HG03103 (cell line): ENCODE data around the gene CHCHD10.

Experiments
- ATAC-seq: cut with Tn5 transposase; IDR thresholded peaks from one replicate; pipeline ENCODE4 v1.9.1; 2021; ENCODE audit warnings: low read depth; ENCODE audit not compliant: unreplicated experiment

Gene CHCHD10

DNA sequence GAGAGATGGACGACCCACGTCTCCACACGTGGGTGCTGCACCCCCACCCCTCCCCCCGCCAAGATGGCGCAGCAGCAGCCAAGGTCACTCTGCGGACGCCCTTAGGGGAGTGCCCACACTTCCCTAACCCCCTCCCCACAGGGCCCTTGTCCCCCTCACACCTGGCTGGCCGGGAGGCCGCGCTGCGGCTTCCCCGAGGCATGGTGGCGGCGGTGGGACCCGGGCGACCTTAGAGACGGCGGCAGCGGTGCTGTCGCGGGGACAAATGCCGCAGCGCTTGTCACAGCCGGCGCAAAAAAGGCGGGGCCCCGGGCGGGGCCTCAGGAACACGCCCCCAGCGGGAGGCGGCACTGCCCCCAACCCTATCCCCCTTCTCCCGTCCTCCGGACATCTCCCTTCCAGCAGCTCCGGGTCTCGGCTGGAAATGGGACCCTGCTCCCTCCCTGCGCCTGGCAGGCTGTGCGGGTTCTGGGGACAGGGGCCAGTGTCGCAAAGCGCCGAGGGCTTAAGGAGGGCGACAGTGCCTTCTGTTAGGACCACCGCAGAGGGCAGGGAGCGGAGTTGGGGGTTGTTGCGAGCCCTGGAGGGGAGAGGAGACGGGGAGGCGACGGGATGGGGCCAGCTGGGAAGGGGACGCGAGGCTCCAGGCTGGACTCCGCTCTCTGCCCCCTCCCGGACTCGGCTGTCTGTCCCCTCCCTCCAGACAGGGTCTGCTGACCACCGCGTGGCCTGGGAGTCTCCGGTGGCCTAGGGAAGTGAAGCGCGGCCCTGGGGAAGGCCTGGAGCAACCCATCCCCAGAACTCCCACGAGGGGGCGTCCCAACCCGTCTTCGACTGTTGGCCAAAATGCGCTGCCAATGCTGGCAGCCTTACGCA lies at the start of gene CHCHD10:
Gene CHCHD10 (minus strand): TSS at position 300 of the 876 bp plus-strand sequence. CDS start 98 bp downstream, at position 202.
- no peak for ATAC-seq

DNA sequence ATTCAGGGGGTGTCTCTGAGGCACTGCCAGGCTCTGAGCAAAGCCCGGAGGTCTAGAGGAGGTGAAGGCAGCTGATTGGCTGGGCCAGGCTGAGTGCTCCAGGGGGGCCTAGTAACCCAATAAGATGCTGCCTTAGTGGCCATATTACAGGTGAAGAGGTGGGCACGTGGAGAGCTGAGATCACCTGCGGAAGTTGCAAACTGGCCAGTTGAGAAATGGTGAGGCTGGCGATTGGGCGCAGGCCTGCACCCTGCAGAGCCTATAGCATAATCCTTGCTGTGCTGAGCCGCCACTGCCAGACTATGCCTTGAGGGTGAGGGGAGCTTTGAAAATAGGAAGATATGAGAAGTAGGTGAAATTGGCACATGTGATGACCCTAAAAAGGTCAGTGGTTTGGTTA lies 49.4 kb upstream of the CHCHD10 start:
- no peak for ATAC-seq

DNA sequence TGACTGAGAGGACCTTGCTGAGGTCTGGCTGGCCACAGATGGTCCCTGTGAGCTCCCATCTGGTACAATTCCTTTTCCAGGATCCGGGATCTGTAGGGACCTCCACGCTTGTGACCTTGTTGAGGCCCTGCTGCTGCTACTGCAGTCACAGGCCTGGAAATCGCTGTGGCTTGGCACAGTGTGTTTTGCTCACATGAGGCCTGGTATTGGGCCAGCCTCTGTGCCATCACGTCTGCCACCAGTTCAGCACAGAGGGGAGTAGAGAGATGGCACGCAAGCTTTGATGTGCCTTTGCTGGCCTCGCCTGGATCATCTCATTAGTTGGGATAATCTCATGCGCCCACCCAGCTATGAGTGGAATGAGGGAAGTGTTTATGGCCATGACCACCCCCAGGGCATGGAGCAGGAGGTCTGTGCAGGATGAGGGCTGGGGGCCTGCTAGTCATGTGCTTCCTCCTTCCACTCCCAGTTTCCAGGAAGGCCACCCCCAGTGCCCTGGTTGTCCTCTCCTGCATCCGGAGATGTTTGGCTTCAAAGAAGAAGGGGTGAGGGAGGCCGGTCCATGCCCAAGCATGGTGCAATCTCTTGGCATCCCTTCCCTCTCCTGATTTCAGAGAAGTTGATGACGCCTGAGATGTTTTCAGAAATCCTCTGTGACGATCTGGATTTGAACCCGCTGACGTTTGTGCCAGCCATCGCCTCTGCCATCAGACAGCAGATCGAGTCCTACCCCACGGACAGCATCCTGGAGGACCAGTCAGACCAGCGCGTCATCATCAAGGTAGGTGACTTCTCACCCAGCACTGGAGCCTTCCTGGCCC lies 48.6 kb upstream of the CHCHD10 start:
- ATAC-seq = no peak

DNA sequence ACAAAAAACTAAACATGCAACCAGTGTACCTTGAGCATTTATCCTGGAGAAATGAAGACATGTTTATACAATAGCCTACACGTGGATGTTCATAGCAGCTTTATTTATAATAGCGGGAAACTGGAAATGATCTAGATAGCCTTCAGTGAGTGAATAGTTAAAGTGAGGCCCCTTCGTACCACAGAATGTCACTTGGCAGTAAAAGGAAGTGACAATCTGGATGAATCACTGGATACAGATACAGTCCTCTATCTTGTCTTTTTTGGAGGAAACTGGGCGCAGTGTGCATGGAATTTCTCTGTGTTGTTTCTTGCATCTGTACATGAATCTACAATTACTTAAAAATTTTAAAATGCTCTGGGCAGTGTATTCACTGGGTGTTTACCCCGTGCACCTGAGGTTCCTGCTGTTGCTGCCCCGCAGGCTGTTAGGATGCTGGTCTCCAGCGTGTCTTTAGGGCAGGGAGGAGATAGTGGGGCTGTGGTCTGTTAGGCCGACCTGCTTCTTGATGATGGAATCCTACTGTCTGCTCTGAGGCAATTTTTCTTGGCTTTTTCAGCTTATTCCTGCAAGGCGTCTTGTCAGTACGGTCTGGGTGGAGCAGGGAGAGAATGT lies 47.9 kb upstream of the CHCHD10 start:
- no peak for ATAC-seq

DNA sequence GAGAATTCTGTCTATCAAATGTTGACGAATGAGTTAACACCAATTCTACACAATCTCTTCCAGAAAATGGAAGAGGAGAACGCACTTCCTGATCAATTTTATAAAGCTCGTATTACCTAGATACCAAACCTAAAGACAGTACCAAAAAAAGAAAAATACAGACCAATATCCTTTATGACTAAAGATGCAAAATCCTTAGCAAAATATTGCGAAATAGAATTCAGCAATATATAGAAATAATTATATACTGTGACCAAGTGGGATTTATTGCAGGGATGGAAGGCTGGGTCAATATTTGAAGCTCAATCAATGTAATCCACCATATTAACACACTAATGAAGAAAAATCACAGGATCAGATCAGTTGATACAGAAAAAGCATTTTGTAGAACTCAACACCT lies 44.6 kb upstream of the CHCHD10 start:
- no peak for ATAC-seq

DNA sequence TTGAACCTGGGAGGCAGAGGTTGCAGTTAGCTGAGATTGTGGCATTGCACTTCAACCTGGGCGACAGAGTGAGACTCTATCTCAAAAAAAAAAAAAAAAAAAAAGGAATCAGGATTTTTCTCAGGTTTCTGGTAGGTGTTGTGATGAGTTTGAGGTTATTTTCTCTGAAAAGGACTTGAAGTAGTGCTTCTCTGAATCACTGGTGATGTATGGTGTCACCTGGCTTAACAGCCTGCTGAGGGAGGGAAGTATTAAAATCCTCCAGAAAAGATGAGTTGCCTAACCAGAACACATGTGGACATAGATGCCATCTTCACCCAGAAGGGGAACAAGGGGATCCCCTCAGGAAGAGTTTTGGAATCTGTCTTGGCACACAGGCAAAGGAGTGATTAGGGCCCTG lies 39.1 kb upstream of the CHCHD10 start:
- ATAC-seq = no peak

DNA sequence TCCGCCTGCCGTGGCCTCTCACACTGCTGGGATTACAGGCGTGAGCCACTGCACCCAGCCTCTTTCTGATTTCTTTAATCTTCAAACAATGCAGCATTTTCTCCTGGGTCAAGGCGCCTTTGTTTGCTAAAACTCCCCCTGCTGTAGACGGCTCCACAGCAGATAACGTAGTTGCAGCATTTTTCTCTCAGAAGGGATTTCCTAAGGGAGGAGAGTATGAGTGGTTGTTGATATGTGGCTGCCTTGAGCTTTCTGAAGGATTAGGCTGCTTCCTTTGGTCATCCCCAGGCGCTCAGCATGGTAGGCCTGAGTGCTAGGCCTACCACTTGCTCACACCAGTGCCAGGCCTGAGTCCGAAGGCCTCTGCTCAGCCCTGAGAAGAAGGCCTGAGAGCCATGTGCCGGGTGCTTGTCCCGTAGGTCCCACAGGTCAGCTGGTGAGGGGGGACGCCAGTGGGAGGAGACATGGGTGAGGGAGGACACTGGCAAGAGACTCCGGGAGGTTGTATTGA lies 37.1 kb upstream of the CHCHD10 start:
- ATAC-seq = no peak

DNA sequence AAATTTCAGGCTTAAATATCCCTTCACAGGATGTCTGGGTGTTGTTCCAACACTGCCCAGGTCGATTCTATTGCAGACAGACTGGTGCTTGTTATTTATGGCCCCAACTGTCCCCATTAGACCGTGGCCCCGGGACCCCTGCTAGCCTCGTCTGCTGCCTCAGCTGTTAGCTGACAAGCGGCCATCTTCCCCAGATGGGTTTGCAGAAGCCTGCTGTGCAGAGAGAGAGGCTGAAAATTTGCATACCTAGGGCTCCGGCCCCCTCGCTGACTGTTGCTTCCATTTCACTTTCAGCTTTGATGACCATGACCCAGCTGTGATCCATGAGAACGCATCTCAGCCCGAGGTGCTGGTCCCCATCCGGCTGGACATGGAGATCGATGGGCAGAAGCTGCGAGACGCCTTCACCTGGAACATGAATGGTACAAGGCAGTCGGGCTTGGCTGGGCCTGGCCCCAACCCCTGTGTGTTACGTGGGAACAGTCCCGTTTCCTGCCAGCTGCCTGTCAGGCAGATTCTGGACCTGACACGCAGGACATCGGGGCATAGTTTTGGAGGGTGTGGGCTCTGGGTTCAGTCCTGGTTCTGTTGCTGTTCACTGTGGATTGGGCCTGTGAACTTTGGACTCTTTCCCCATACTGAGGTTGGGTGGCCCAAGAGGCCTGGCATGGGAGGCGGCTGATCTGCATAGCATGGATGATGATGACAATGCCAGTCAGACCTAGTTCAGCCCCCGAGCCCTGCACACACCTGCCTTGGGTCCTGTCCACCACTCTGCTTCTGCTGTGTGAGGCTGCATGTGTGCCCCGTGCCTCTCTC lies 35.4 kb upstream of the CHCHD10 start:
- ATAC-seq = no peak

DNA sequence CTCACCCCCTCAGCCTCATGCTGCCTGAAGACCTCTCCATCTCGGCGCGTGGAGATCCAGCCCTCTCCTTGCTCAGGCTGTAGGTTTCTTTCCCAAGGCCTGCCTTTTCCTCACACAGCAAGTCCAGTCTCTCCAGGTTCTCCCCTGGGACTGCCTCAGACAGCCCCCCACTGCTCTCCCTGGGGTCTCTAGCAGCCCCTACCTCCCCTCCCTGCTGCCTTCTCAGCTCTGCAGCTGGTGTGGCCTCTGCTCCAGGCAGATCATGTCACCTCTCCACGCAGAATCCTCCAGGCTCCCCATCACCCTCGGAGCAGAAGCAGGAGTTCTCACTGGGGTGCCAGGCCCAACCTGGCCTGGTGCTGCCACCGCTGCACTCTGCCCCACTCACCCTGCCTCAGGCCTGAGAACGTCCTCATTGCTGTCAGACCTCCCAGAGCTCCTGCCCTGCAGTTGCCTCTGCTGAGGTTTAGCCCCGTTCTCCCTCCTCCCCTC lies 34.2 kb upstream of the CHCHD10 start:
- no peak for ATAC-seq

DNA sequence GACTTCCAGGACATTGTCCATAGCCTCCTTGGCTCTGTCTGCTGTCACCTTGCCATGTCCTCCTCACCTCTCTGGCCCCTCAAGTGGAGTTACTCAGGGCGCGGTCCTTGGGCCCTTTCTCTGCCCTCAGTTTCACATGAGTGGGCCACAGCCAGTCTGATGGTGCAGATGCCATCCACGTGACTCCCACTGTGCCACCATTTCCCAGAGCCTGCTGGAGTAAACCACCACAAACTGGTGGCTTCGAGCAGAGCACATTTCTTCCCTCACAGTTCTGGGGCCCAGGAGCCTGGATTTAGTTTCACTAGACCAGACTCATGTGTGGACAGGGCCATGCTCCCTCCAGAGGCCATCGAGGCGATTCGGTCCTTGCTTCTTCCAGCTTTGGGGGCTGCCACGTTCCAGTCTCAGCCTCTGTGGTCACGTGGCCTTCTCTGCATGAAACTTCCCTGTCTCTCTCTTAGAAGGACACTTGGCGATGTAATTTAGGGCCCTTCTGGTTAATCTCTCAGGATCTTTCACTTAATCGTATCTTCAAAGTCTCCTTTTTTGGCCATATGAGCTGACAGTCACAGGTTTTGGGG lies 33.6 kb upstream of the CHCHD10 start:
- no peak for ATAC-seq

DNA sequence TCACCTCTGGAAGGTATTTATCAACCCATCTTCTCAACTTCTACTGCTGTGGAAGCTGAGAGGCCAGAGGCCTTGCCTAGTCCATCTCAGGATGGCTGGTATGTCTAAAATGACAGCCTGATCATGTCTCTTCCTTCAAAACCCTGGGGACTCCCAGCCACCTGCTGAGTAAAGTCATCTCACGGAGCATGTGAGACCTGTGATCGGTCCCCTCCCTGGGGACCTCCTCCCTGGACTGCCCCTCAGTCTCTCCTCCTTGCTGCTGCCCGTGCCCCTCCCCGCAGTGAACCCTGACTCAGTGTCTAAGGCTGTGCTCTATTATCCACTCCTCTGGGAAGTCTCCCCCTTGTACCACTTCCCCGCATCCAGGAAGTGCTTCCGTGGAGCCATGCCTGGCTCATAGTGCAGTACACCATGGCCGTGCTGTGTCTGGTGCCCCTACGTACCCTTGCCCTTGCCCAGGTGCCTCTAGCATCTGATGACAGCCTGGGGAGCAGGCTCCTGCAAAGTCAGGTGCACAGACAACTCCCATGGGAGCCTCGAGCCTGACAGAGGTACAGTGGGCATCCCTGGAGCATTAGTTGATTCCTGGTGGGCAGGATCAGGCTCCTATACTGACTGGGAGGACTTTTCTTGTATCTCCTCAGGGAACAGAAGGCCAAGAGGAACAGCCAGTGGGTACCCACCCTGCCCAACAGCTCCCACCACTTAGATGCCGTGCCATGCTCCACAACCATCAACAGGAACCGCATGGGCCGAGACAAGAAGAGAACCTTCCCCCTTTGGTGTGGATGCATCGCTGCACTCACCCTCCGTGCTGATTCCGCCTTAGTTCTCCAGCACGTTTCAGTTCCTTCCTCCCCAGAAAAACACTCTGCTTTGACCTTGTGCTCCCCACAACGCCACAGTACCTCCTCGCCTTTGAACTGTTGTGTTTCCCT lies 32.8 kb upstream of the CHCHD10 start:
- no peak for ATAC-seq

DNA sequence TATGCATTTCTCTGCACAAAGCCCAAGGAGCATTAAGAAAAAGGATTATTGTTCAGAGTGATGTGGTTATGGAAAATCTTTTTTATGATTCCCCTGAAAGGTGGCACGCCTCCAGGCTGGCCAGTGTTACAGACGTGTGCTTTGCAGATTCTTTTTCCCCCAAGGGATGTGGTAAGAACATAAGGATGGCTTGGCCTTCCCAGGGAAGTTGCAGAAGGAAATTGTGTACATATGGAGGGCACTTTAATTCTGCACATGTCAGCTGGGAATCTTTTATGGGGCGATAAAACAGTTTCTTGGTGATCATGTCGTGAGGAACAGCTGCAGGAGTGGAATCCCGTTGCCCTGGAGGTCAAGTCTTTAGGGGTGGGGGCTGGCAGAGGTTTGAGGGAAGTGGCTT lies 28.7 kb upstream of the CHCHD10 start:
- ATAC-seq = no peak

DNA sequence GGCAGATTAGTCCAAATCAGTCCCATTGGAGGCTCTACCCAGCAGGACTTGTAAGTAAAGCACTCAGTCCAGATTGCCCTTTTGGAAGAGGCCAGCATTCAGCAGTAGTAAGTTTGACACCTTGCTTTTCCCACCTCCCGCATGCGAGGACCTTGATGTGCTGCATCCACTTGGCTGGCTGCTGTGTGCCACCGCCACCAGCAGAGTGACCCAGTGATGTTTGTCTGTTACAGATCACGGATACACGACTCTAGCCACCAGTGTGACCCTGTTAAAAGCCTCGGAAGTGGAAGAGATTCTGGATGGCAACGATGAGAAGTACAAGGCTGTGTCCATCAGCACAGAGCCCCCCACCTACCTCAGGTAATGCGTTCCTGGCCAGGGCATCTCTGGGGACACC lies 25.6 kb upstream of the CHCHD10 start:
- ATAC-seq = no peak

DNA sequence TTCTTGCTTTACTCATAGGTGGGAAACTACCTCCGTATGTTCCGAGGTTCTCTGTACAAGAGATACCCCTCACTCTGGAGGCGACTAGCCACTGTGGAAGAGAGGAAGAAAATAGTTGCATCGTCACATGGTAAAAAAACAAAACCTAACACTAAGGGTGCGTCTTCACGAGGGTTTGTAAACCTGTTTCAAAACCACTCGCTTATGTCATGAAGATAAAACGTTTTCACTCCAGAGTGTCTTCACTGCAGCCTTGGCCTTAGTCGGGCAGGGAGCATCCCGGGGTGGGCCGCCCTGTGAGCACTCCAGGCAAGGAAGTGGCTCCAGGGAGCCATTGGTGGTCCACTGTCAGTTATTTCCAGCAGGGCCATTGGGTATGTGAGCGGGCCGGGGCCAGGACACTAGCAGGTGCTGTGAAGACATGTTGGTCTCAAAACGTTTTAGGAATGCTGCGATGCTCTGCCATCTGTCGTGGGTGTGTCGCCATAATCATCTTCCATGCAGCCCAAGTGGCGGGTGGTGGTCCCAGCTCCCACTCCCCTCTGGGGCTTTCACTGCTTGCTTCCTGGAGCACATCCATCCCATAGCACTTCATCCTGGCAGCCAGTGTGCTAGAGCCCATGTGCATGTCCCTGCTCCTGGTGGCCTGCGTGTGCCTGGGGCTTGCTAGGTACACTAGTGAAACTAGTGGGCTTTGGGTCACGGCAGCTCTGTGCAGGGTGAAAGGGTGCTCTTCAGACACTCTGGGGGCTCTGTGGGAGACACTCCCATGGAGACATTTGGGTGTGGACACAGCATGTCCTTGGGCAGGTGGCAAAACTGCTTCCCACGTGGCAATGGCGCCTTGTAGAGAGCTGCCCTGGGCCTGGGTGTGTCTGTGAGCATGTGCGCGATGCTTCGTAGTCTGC lies 24.2 kb upstream of the CHCHD10 start:
- ATAC-seq = no peak

DNA sequence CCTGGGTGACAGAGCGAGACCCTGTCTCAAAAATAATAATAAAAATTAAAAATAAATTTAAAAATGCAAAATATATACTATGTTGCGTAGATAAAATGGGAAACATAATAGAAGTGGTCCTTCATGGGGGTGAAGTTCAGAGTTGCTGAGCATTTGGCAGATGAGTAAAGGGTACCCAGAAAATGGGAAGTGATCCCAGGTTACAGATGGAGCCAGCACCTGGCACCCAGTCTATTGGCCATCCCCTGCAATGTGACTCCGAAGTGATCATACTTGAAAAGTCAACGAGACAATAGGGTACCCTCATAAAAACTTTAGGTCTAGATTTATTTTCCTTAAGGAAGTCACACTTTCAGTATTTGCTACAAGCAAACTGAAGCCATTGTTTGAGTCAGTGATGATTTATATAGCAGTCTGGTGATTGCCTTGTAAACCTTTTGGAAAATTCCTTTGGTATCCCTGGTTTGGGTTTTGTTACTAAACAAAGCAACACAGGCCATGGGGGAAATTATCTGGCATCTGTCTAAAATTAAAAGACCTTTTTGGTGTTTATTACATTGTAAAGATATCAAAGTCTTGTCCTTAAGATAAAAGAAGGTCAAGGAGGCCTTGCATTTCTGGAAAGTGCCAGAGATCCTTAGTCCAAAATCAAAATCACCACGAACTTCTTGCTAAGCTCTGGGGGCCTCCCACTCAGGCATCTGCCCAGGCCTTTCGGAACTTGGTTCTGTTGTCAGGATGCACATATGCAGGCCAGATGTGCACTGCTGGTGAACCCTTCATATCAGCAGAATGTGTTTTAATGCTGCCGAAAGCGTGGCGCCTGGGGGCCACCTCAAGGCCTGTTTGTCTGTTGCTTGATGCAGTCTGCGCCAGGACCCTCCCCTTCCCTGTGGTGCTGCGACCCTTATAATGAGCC lies 23.3 kb upstream of the CHCHD10 start:
- ATAC-seq = no peak

DNA sequence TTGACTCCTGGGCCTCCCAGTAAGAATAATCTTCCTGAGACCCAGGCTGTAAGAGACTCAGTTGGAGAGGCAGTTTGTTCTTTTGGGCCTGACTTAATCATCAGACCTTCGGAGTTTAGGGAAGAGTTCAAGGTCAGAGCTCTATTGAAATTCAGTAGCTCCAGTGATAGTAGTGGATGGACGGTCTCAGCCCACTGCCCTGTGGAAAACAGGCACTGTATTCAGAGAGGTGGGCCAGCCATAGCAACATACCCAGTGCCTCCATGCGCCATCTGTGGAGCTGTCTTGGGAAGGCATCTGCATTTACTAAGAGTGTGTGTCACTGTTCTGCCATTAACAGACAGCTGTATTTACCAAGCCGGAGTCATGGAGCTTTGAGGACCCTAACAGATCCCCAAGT lies 21.9 kb upstream of the CHCHD10 start:
- no peak for ATAC-seq

DNA sequence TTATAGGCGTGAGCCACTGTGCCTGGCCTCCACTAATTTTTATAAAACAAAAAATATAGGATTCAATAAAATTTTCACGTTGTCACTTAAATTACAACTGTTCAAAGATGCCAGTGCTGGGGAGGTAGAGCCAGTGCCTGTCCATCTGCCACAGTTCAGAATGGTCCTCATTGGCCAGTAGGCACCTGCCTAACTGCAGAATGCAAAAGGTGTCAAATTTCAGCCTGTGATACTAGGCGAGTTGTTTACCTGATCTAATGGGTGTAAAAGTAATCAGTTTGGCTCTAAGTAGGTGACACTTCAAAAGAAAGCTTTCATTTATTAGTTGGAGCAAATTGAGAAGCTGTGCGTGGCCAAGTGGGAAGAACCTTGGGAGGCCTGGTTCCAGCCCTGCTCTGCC lies 21.3 kb upstream of the CHCHD10 start:
- ATAC-seq = no peak
